Heart left ventricle (tissue), 13 donors: ENCODE data around the gene PLEKHG4B.

ENCODE experiments used
- CTCF ChIP-seq, 12 donors: fragments of 200-600 bp; sonication (generic) in 4 of 12; IDR thresholded peaks; one replicate each; pipeline versions ENCODE4 v1.5.0 to v1.8.0; 2018 to 2022; ENCODE audit warnings: antibody characterized with exemption in 12 of 12, mild to moderate bottlenecking in 5 of 12
- POLR2A ChIP-seq, 2 donors: fragments of 450-650 bp; IDR thresholded peaks; one replicate each; pipeline ENCODE4 v1.6.1; 2017; ENCODE audit warnings: antibody characterized with exemption in 2 of 2, mild to moderate bottlenecking in 2 of 2, moderate library complexity in 2 of 2
- donor health status: ischemic (EF 13 %, LVEDD 7.1; RV severe dilation, severe dysfunction).
- donor health status: DM: no; HTN: yes; CAD: no.
- donor health status: DM: no; HTN: no; CAD: no.
- donor health status: ischemic (EF 25% LVEDD 6.9; RV normal size, moderate dysfunction).
- donor health status: ischemic (EF 25% LVEDD 5.7; RV mildly dilated, moderate dysfunction).
- donor health status: ischemic (EF 35%, LVEDD 5.7; RV mildly dilated, moderate dysfunction).
- donor health status: nonischemic (EF 11% LVEDD 7.7; RV severe dilation, severe dysfunction).
- donor health status: DM: yes; HTN: yes; CAD: no.
- donor health status: PGD.
- donor health status: ischemic (EF 29% LVEDD 5.4; RV normal size, mild dysfunction).
- donor health status: nonischemic (EF 23%, LVEDD 6.1; RV moderate dilation, normal function).

- TF ChIP-seq CTCF (IDR thresholded peaks at IDR 0.05) = no peak
- TF ChIP-seq POLR2A (IDR thresholded peaks at IDR 0.05) = no peak
These were observed 79.9 kb downstream of the PLEKHG4B start for GRCh38 chr5:171801-172331.
